OCI-LY7 (cell line): ENCODE data around the gene IFNGR2.

ENCODE experiments used
- EZH2phosphoT487 ChIP-seq: fragments of 200-600 bp; sonication (generic); IDR thresholded peaks from 2 replicates; pipeline ENCODE4 v1.6.1; 2018; ENCODE audit warnings: low read depth, borderline replicate concordance, mild to moderate bottlenecking, mixed run types, antibody characterized with exemption, low read length, moderate library complexity, mixed read lengths
- TF ChIP-seq, protein P1 (sequence below): fragments of 200-600 bp; sonication (generic); conservative IDR thresholded peaks from 2 replicates; pipeline ENCODE4 v1.5.1; 2014; ENCODE audit warnings: mild to moderate bottlenecking, antibody characterized with exemption, low read length, moderate library complexity, mixed read lengths

DNA sequence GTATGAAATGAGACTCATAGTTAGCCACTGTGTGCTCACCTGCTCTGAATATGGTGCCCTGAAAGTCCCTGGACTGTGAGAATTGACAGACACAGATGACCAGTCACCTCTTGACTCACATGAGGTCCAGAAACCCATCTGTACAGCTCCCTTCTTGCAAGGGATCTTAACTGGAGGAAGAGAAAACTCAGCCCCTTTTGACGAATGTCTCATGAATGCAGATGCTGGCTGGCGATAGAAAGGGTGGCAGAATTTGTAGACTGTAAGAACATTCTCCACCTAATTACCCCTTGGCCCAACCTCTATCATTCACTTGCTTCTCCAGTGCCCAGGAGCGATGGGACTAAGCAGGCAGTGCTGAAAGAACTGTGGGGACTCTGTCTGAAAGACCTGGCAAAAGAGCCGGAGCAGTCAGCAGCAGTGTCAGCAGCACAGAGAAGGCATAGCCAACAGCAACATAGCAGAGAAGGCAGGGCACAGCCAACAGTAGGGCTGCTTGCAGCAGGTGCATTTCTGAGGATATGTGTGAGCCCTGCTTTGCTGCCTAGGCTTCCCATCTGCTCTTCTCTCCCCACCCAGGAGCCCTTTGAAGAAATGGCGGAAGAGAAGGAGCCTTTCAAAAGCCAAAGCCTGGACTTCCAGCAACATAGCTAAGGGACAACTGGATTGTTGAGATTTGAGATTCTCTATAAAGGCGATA lies 25.8 kb upstream of the IFNGR2 start:
- TF ChIP-seq, protein P1, sequence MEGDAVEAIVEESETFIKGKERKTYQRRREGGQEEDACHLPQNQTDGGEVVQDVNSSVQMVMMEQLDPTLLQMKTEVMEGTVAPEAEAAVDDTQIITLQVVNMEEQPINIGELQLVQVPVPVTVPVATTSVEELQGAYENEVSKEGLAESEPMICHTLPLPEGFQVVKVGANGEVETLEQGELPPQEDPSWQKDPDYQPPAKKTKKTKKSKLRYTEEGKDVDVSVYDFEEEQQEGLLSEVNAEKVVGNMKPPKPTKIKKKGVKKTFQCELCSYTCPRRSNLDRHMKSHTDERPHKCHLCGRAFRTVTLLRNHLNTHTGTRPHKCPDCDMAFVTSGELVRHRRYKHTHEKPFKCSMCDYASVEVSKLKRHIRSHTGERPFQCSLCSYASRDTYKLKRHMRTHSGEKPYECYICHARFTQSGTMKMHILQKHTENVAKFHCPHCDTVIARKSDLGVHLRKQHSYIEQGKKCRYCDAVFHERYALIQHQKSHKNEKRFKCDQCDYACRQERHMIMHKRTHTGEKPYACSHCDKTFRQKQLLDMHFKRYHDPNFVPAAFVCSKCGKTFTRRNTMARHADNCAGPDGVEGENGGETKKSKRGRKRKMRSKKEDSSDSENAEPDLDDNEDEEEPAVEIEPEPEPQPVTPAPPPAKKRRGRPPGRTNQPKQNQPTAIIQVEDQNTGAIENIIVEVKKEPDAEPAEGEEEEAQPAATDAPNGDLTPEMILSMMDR, result no peak
- no peak for TF ChIP-seq EZH2phosphoT487
